CD14-positive monocyte (primary cell): ENCODE results near the gene NOB1. TPM values are rescaled to one million over a fixed set of nuclear protein-coding genes. Genes with fewer than 3 reads are reported as not detected.

Experiments
- DNase-seq, 3 donors: peaks; one replicate each; pipeline ENCODE4 v3.0.0-alpha.2; 2011 to 2022
- H2AFZ ChIP-seq: 2 replicates; pipeline ENCODE4 v1.6.0; 2012; ENCODE audit warnings: mild to moderate bottlenecking, low read depth, low read length, inconsistent platforms; ENCODE audit not compliant: insufficient read depth, poor library complexity, severe bottlenecking
- H3K27ac ChIP-seq, 2 donors: 1 replicate in 1 of 2; 2 replicates in 1 of 2; pipeline ENCODE4 v1.5.1; 2012 to 2013; ENCODE audit warnings: low read length in 2 of 2, control low read depth in 1 of 2, inconsistent platforms in 1 of 2, low read depth in 1 of 2, mild to moderate bottlenecking in 1 of 2
- H3K27me3 ChIP-seq, 2 donors: one replicate each; pipeline versions ENCODE4 v1.6.0 to v1.6.1; 2011 to 2013; ENCODE audit warnings: low read length in 2 of 2; ENCODE audit not compliant: control insufficient read depth in 2 of 2, insufficient read depth in 2 of 2
- H3K36me3 ChIP-seq, 2 donors: replicated peaks in 1 of 2; 1 replicate in 1 of 2; 2 replicates in 1 of 2; pipeline versions ENCODE4 v1.5.1 to v1.6.1; 2012 to 2013; ENCODE audit warnings: low read length in 2 of 2, control low read depth in 1 of 2, inconsistent platforms in 1 of 2, mild to moderate bottlenecking in 1 of 2; ENCODE audit not compliant: insufficient read depth in 2 of 2, control insufficient read depth in 1 of 2
- H3K4me1 ChIP-seq, 2 donors: 1 replicate in 1 of 2; 2 replicates in 1 of 2; pipeline versions ENCODE4 v1.5.1 to v1.6.1; 2012 to 2013; ENCODE audit warnings: low read length in 2 of 2, control low read depth in 1 of 2, inconsistent platforms in 1 of 2, mild to moderate bottlenecking in 1 of 2, moderate library complexity in 1 of 2; ENCODE audit not compliant: insufficient read depth in 2 of 2, control insufficient read depth in 1 of 2
- H3K4me2 ChIP-seq: replicated peaks from 2 replicates; pipeline ENCODE3; 2012; ENCODE audit warnings: low read length, moderate library complexity, mild to moderate bottlenecking; ENCODE audit not compliant: poor library complexity, severe bottlenecking; ENCODE audit errors: extremely low read depth
- H3K4me3 ChIP-seq, 3 experiments: fragments of 200-600 bp in 1 of 3; sonication (generic) in 1 of 3; replicated peaks in 1 of 3; 1 replicate in 2 of 3; 2 replicates in 1 of 3; pipeline ENCODE4 v1.5.1; 2011 to 2013; ENCODE audit warnings: low read length in 3 of 3, mild to moderate bottlenecking in 3 of 3, control low read depth in 2 of 3, low read depth in 2 of 3, inconsistent platforms in 1 of 3, moderate library complexity in 1 of 3
- H3K79me2 ChIP-seq: 2 replicates; pipeline ENCODE4 v1.6.0; 2012; ENCODE audit warnings: mild to moderate bottlenecking, control low read depth, inconsistent platforms, low read length, moderate library complexity; ENCODE audit not compliant: insufficient read depth
- H3K9ac ChIP-seq: 2 replicates; pipeline ENCODE4 v1.6.0; 2017; ENCODE audit warnings: low read length, mild to moderate bottlenecking; ENCODE audit not compliant: insufficient read depth, poor library complexity, severe bottlenecking
- H3K9me3 ChIP-seq, 2 donors: replicated peaks in 1 of 2; 1 replicate in 1 of 2; 2 replicates in 1 of 2; pipeline versions ENCODE4 v1.5.1 to v1.6.1; 2012 to 2013; ENCODE audit warnings: low read length in 2 of 2, control low read depth in 1 of 2; ENCODE audit not compliant: control insufficient read depth in 1 of 2, insufficient read depth in 1 of 2
- H4K20me1 ChIP-seq: 2 replicates; pipeline ENCODE4 v1.6.0; 2012; ENCODE audit warnings: mild to moderate bottlenecking, low read length, control low read depth, moderate library complexity; ENCODE audit not compliant: insufficient read depth
- H3K27ac Mint-ChIP-seq, 7 donors: one replicate each; pipeline ENCODE4 v1.8.0; 2020; ENCODE audit warnings: mild to moderate bottlenecking in 7 of 7, mixed read lengths in 7 of 7, moderate library complexity in 6 of 7, inconsistent platforms in 2 of 7
- H3K27me3 Mint-ChIP-seq, 3 donors: one replicate each; pipeline ENCODE4 v1.8.0; 2021 to 2022; ENCODE audit warnings: low read depth in 3 of 3, mild to moderate bottlenecking in 3 of 3, mixed read lengths in 3 of 3, moderate library complexity in 3 of 3, inconsistent platforms in 1 of 3
- H3K36me3 Mint-ChIP-seq, 2 donors: one replicate each; pipeline ENCODE4 v1.8.0; 2020; ENCODE audit warnings: mixed read lengths in 2 of 2, inconsistent platforms in 1 of 2, mild to moderate bottlenecking in 1 of 2
- H3K4me1 Mint-ChIP-seq: one replicate; pipeline ENCODE4 v1.8.0; 2020; ENCODE audit warnings: mild to moderate bottlenecking, mixed read lengths
- H3K4me3 Mint-ChIP-seq, 2 donors: one replicate each; pipeline ENCODE4 v1.8.0; 2020; ENCODE audit warnings: mild to moderate bottlenecking in 2 of 2, mixed read lengths in 2 of 2, moderate library complexity in 1 of 2
- H3K9me3 Mint-ChIP-seq, 7 donors: one replicate each; pipeline ENCODE4 v1.8.0; 2020 to 2022; ENCODE audit warnings: mixed read lengths in 7 of 7, mild to moderate bottlenecking in 6 of 7, moderate library complexity in 6 of 7, inconsistent platforms in 2 of 7
- WGBS: methylation state at CpG from one replicate; pipeline ENCODE4 v1.1.5; 2013; ENCODE audit warnings: missing lambda C conversion rate; ENCODE audit not compliant: insufficient coverage; 5-methylcytosine and 5-hydroxymethylcytosine counted together
- intact Hi-C, 2 donors: fragments of 100-400 bp; cut with micrococcal nuclease; formaldehyde crosslinking; loops; one replicate each; pipeline versions ENCODE4 v1.15.0 to v1.15.1; 2023
- polyA plus RNA-seq, 3 donors: library from polyadenylated mRNA; depleted of rRNA in 1 of 3; unstranded in 2 of 3; stranded (reverse) in 1 of 3; fragments of 300-500 nt in 2 of 3; fragments of >200 nt in 1 of 3; fragmentation: Illumina TruSeq in 2 of 3; gene quantifications; 1 replicate in 2 of 3; 2 replicates in 1 of 3; pipeline ENCODE4 v1.2.3, GENCODE V29; 2012 to 2021
- TF ChIP-seq, protein P1 (sequence below): fragments of 200-600 bp; IDR thresholded peaks from one replicate; pipeline ENCODE4 v1.8.0; 2022; ENCODE audit warnings: antibody characterized with exemption, mild to moderate bottlenecking

The NOB1 gene
- polyA plus RNA-seq, 3 donors, result 15.7 to 27.5 (median 18.0) TPM

DNA sequence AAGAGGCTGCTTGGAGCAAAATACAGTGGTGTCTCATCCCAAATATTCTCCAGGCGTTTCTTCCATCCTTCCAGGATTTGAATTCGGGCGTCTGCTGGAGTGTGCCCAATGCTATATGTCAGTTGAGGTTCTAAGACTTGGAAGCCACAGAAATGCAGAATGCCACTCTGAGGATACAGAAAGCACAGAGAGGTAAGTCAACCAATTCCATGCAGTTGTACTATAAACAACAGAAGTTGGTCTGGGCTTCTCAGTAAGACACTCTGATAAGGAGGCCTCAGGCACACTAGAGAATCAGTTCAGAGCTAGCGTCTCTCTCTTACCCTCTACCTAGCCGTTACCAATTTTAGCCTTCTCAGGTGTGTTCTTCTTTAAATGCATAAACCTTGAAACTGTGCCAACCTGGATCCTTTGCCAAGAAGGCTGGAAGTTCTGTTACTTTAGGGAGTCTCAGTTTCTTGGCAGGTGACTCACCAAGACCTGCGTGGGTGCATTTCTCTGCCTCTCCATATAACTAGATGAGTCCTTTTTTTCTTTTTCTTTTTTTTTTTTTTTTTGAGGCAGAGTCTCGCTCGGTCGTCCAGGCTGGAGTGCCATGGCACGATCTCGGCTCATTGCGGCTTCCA, 43.5 kb downstream of the NOB1 start:
- Histone ChIP-seq H4K20me1 (no peaks in the 10 kb centered on the region), H3K4me3 (no peak overlapping the region), H2AFZ (no peak overlapping the region), H3K4me2 (no peak overlapping the region), H3K79me2 (no peaks in the 10 kb centered on the region), H3K27ac (no peak overlapping the region), H3K9ac (no peak overlapping the region), H3K9me3 (no peaks in the 10 kb centered on the region), H3K27me3 (no peaks in the 10 kb centered on the region), H3K36me3 (peaks cover 0 to 6% of the 10 kb centered on the region in 2 donors), H3K4me1 (no peaks in the 10 kb centered on the region)
- Mint-ChIP-seq H3K9me3 (no peaks in the 10 kb centered on the region), H3K4me3 (no peak overlapping the region), H3K27ac (no peak overlapping the region), H3K36me3 (peaks cover 16 to 22% of the 10 kb centered on the region in 2 donors), H3K4me1 (no peaks in the 10 kb centered on the region), H3K27me3 (peaks cover 0 to 2% (median 0%) of the 10 kb centered on the region in 3 donors)
- TF ChIP-seq, protein P1, sequence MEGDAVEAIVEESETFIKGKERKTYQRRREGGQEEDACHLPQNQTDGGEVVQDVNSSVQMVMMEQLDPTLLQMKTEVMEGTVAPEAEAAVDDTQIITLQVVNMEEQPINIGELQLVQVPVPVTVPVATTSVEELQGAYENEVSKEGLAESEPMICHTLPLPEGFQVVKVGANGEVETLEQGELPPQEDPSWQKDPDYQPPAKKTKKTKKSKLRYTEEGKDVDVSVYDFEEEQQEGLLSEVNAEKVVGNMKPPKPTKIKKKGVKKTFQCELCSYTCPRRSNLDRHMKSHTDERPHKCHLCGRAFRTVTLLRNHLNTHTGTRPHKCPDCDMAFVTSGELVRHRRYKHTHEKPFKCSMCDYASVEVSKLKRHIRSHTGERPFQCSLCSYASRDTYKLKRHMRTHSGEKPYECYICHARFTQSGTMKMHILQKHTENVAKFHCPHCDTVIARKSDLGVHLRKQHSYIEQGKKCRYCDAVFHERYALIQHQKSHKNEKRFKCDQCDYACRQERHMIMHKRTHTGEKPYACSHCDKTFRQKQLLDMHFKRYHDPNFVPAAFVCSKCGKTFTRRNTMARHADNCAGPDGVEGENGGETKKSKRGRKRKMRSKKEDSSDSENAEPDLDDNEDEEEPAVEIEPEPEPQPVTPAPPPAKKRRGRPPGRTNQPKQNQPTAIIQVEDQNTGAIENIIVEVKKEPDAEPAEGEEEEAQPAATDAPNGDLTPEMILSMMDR, result no peak
- DNase-seq, result no peak
- 100% methylated on average over 6 of the region's 12 CpGs for WGBS
- intact Hi-C loops, result loop anchor here (2.0 to 5.0 kb wide), 2 partner anchors 41 to 44 kb away; partner anchors contain the start of gene NOB1 (in 2 of the 2)

DNA sequence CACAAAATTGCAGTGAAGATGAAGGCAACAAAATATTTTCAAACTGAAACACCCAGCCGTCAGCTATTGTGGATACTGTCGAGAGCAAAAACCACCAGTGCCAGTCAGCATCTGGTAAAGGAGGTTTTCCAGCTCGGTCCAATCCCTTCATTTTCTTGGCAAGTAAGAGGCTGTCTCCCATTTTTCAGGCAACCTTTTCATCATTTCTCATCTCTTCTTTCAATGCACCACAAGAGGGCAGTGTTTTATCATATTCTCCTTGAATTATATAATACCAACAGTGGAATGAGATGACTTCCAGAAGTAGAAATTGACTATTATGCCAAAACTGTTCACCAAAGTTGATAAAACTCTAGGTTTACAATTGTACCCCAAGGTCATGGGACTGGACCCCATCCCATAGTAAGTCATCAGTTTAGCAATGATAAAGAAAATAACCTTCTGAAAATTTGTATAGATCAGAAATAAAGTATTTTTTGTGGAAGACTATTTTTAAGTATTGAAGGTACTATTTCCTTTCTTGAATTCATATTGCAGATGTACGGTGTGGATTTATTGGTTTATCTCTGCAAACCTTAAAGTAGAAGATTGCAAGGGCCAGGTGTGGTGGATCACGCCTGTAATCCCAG, 45.2 kb downstream of the NOB1 start:
- Histone ChIP-seq H3K4me1 (no peaks in the 10 kb centered on the region), H3K4me2 (no peak overlapping the region), H3K27me3 (no peaks in the 10 kb centered on the region), H4K20me1 (no peaks in the 10 kb centered on the region), H3K36me3 (peaks cover 2 to 6% of the 10 kb centered on the region in 2 donors), H3K27ac (no peak overlapping the region), H3K79me2 (no peaks in the 10 kb centered on the region), H2AFZ (no peak overlapping the region), H3K4me3 (no peak overlapping the region), H3K9ac (no peak overlapping the region), H3K9me3 (no peaks in the 10 kb centered on the region)
- intact Hi-C loops, result loop anchor here (2.0 to 5.0 kb wide), 2 partner anchors 43 to 45 kb away; partner anchors contain the start of gene NOB1 (in 2 of the 2)
- Mint-ChIP-seq H3K27me3 (no peaks in the 10 kb centered on the region), H3K36me3 (peaks cover 19 to 24% of the 10 kb centered on the region in 2 donors), H3K4me3 (no peak overlapping the region), H3K4me1 (no peaks in the 10 kb centered on the region), H3K9me3 (no peaks in the 10 kb centered on the region), H3K27ac (no peak overlapping the region)
- peak; percentile 39 to 67 (median 54) for DNase-seq
- 0% methylated on average over 1 of the region's 5 CpGs for WGBS
- TF ChIP-seq, protein P1, result peak; percentile 80
